Esophagus muscularis mucosa (tissue), 4 donors: ENCODE data around the gene ADGRV1. TPM values are rescaled to one million over a fixed set of nuclear protein-coding genes. Genes with fewer than 3 reads are reported as not detected.
"Not testable (repeated sequence)": the region's sequence is repeated elsewhere in the genome, so short reads cannot be mapped to it uniquely, and the experiment has no call there.

ENCODE experiments used
- DNase-seq: peaks from one replicate; pipeline ENCODE4 v3.0.0-alpha.2; 2017; ENCODE audit errors: extremely low spot score
- H3K27ac ChIP-seq, 4 donors: fragments of 200-600 bp; sonication (generic); replicated peaks in 1 of 4; 1 replicate in 3 of 4; 2 replicates in 1 of 4; pipeline ENCODE4 v1.5.1; 2016 to 2019; ENCODE audit warnings: mild to moderate bottlenecking in 1 of 4
- H3K27me3 ChIP-seq, 4 donors: fragments of 200-600 bp; sonication (generic); one replicate each; pipeline versions ENCODE4 v1.5.1 to v1.6.0; 2016 to 2019
- H3K36me3 ChIP-seq, 4 donors: fragments of 200-600 bp; sonication (generic); one replicate each; pipeline ENCODE4 v1.5.1; 2016 to 2019
- H3K4me1 ChIP-seq, 4 donors: fragments of 200-600 bp; sonication (generic); one replicate each; pipeline ENCODE4 v1.5.1; 2016 to 2019
- H3K4me3 ChIP-seq, 4 donors: fragments of 200-600 bp; sonication (generic); 1 replicate in 2 of 4; 2 replicates in 2 of 4; pipeline ENCODE4 v1.5.1; 2016 to 2019; ENCODE audit warnings: mild to moderate bottlenecking in 4 of 4, moderate library complexity in 1 of 4
- H3K9me3 ChIP-seq, 4 donors: fragments of 200-600 bp; sonication (generic); 1 replicate in 3 of 4; 2 replicates in 1 of 4; pipeline ENCODE4 v1.5.1; 2016 to 2019
- CTCF ChIP-seq, 3 experiments: fragments of 200-600 bp in 2 of 3; fragments of 450-650 bp in 1 of 3; sonication (generic) in 2 of 3; IDR thresholded peaks; one replicate each; pipeline ENCODE4 v1.5.1; 2017 to 2019; ENCODE audit warnings: antibody characterized with exemption in 3 of 3, mild to moderate bottlenecking in 2 of 3, moderate library complexity in 1 of 3
- EP300 ChIP-seq: sonication (generic); formaldehyde crosslinking; IDR thresholded peaks from one replicate; pipeline ENCODE4 v1.6.1; 2017; ENCODE audit warnings: antibody characterized with exemption
- POLR2A ChIP-seq: fragments of 450-650 bp; IDR thresholded peaks from one replicate; pipeline ENCODE4 v1.6.1; 2017; ENCODE audit warnings: antibody characterized with exemption, moderate library complexity, mild to moderate bottlenecking, low read depth
- POLR2AphosphoS5 ChIP-seq, 2 donors: sonication (generic); formaldehyde crosslinking; IDR thresholded peaks; one replicate each; pipeline ENCODE4 v1.6.1; 2017; ENCODE audit warnings: antibody characterized with exemption in 2 of 2
- WGBS: methylation state at CpG from one replicate; pipeline ENCODE4 v1.1.5; 2018; 5-methylcytosine and 5-hydroxymethylcytosine counted together
- intact Hi-C: fragments of 100-400 bp; cut with DNase I; formaldehyde crosslinking; loops from one replicate; pipeline ENCODE4 v1.15.1; 2023
- total RNA-seq, 4 donors: library from RNA; depleted of rRNA; stranded (reverse); fragments of >200 nt; gene quantifications; one replicate each; pipeline versions ENCODE4 v1.1.0 to v1.2.1, GENCODE V29; 2016

The ADGRV1 gene
- total RNA-seq, 4 donors from 2014 or later, result 0.42 to 1.4 (median 0.54) TPM

DNA sequence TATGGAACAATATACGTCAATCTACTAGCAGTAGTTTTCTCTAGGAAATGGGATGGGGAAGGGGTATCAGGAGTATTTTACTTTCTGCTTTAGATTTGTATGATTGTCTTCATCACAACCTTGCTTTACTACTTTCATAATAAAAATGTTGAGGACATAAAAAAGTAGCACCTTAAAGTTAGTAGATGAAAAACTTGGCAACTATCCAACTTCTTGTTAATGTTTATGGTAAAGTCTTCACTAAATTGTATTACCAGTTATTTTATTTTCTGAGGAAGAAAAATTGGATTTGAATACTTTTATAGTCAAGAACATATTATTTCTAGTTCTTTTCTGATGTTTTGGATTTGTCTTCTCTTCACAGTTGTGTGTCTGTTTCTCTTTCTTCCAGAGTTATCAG lies 452.4 kb downstream of the ADGRV1 start:
- intact Hi-C loops, result no loop called here
- no peak for TF ChIP-seq POLR2A
- TF ChIP-seq CTCF (IDR thresholded peaks at IDR 0.05), result no peak
- no peak for TF ChIP-seq POLR2AphosphoS5 (IDR thresholded peaks at IDR 0.05)
- no peak for TF ChIP-seq EP300
- no peaks in the 10 kb centered on the region for H3K27me3 ChIP-seq
- no peak for DNase-seq
- no peaks in the 10 kb centered on the region for H3K9me3 ChIP-seq
- no peak overlapping the region for H3K27ac ChIP-seq
- WGBS, result 97% methylated on average over 1 of the region's 1 CpG
- no peaks in the 10 kb centered on the region for H3K36me3 ChIP-seq
- H3K4me1 ChIP-seq, result peaks cover 0 to 22% (median 10%) of the 10 kb centered on the region in 4 donors
- H3K4me3 ChIP-seq, result no peak overlapping the region

- WGBS, result 95% methylated on average over 1 of the region's 1 CpG
These were observed 454.3 kb downstream of the ADGRV1 start for GRCh38 chr5:91012867-91013266.

DNA sequence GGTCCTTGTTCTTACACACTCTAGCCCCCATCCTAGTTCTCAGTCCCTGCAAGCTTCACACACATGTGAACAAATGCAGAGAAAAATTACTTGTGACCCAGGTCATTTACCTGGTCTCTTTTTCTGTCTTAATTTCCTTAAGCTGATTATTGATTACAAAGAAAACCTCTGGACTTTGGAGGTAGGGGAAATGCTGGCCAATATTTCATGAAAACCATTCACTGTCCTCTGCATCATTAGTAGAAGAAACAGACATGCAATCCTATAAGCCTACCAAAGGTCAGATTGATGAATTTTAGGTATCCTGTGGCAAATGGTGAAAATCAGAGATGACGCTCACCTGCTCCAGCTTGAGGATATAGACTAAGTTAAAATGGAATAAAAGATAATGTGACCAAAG lies 457.7 kb downstream of the ADGRV1 start:
- no peak for TF ChIP-seq EP300
- TF ChIP-seq CTCF (IDR thresholded peaks at IDR 0.05), result no peak
- no peak for TF ChIP-seq POLR2A
- no peak for TF ChIP-seq POLR2AphosphoS5 (IDR thresholded peaks at IDR 0.05)
- Histone ChIP-seq H3K4me1 (peaks cover 0 to 45% (median 30%) of the 10 kb centered on the region in 4 donors), H3K9me3 (no peaks in the 10 kb centered on the region), H3K27me3 (no peaks in the 10 kb centered on the region), H3K4me3 (no peak overlapping the region), H3K36me3 (no peaks in the 10 kb centered on the region), H3K27ac (no peak overlapping the region)
- intact Hi-C loops, result no loop called here
- 100% methylated on average over 1 of the region's 1 CpG for WGBS
- DNase-seq, result no peak

More at GRCh38 chr5:91012867-91013266, 454.3 kb downstream of the ADGRV1 start:
- H3K36me3 ChIP-seq, H3K27me3 ChIP-seq, intact Hi-C loops, H3K9me3 ChIP-seq, H3K4me3 ChIP-seq, H3K27ac ChIP-seq, DNase-seq: not testable (repeated sequence)
- peaks cover 0 to 34% (median 23%) of the 10 kb centered on the region in 4 donors for H3K4me1 ChIP-seq

GRCh38 chr5:91016954-91017700 lies 458.5 kb downstream of the ADGRV1 start:
- Histone ChIP-seq H3K27me3 (no peaks in the 10 kb centered on the region), H3K4me1 (peaks cover 0 to 53% (median 31%) of the 10 kb centered on the region in 4 donors), H3K27ac (peak overlapping the region; percentile 25 to 57 (median 48)), H3K36me3 (no peaks in the 10 kb centered on the region), H3K9me3 (no peaks in the 10 kb centered on the region), H3K4me3 (no peak overlapping the region)
- intact Hi-C loops, result no loop called here
- no peak for DNase-seq
- 54% methylated on average over 4 of the region's 4 CpGs for WGBS
- TF ChIP-seq POLR2AphosphoS5 (IDR thresholded peaks at IDR 0.05) (peak in 1 of 2 donors; percentile 32), CTCF (IDR thresholded peaks at IDR 0.05) (no peak)

- H3K9me3 ChIP-seq, result no peaks in the 10 kb centered on the region
- 35% methylated on average over 1 of the region's 1 CpG for WGBS
- peak overlapping the region; percentile 25 to 57 (median 48) for H3K27ac ChIP-seq
- no peaks in the 10 kb centered on the region for H3K36me3 ChIP-seq
- TF ChIP-seq EP300 (no peak), CTCF (IDR thresholded peaks at IDR 0.05) (no peak), POLR2AphosphoS5 (IDR thresholded peaks at IDR 0.05) (no peak), POLR2A (no peak)
- peaks cover 0 to 63% (median 42%) of the 10 kb centered on the region in 4 donors for H3K4me1 ChIP-seq
- H3K4me3 ChIP-seq, result no peak overlapping the region
- intact Hi-C loops, result no loop called here
- H3K27me3 ChIP-seq, result no peaks in the 10 kb centered on the region
- no peak for DNase-seq
These were observed 459.6 kb downstream of the ADGRV1 start for GRCh38 chr5:91018200-91018599.
